ENCODE measurements around the gene ZNF507. TPM values are rescaled to one million over a fixed set of nuclear protein-coding genes. Genes with fewer than 3 reads are reported as not detected.

ZNF507 gene
- total and polyA plus RNA-seq, 4 donors: 4.0 to 29.8 (median 9.8) TPM

- Histone ChIP-seq H3K4me1 (ENCODE audit: control insufficient read depth in 5 of 5, insufficient read depth in 5 of 5, low read length in 5 of 5) (no peaks in the 10 kb centered on the region), H3K9ac (ENCODE audit: insufficient read depth in 1 of 2, low read length in 2 of 2) (no peak overlapping the region), H3K9me3 (ENCODE audit: control insufficient read depth in 4 of 4, insufficient read depth in 3 of 4, low read length in 3 of 4) (peaks cover 0 to 3% (median 0%) of the 10 kb centered on the region in 4 donors), H3K27me3 (ENCODE audit: control insufficient read depth in 3 of 3, insufficient read depth in 3 of 3, low read length in 2 of 3) (no peaks in the 10 kb centered on the region), H3K4me3 (no peak overlapping the region), H3K27ac (ENCODE audit: low read depth in 1 of 2, low read length in 1 of 2) (no peak overlapping the region), H3K36me3 (ENCODE audit: control insufficient read depth in 4 of 4, insufficient read depth in 4 of 4, low read length in 4 of 4) (no peaks in the 10 kb centered on the region)
- WGBS, 2 donors: 91 to 97% methylated on average over 1 of the region's 1 CpG
- no peak for ATAC-seq (ENCODE audit: insufficient read depth, low FRiP score)
- no peak for DNase-seq
- no peak for TF ChIP-seq CTCF (IDR thresholded peaks at IDR 0.05; ENCODE audit: control extremely low read depth, extremely low read depth)
Measured at GRCh38 chr19:32303193-32303592, 42.2 kb upstream of the ZNF507 start.

- Histone ChIP-seq H3K4me1 (ENCODE audit: control insufficient read depth in 5 of 5, insufficient read depth in 5 of 5, low read length in 5 of 5) (peaks cover 0 to 10% (median 0%) of the 10 kb centered on the region in 5 donors), H3K4me3 (no peak overlapping the region), H3K36me3 (ENCODE audit: control insufficient read depth in 4 of 4, insufficient read depth in 4 of 4, low read length in 4 of 4) (no peaks in the 10 kb centered on the region), H3K27me3 (ENCODE audit: control insufficient read depth in 3 of 3, insufficient read depth in 3 of 3, low read length in 2 of 3) (no peaks in the 10 kb centered on the region), H3K9me3 (ENCODE audit: control insufficient read depth in 4 of 4, insufficient read depth in 3 of 4, low read length in 3 of 4) (peaks cover 0 to 7% (median 0%) of the 10 kb centered on the region in 4 donors), H3K27ac (ENCODE audit: low read depth in 1 of 2, low read length in 1 of 2) (no peak overlapping the region), H3K9ac (ENCODE audit: insufficient read depth in 1 of 2, low read length in 2 of 2) (no peak overlapping the region)
- TF ChIP-seq CTCF (IDR thresholded peaks at IDR 0.05; ENCODE audit: control extremely low read depth, extremely low read depth): no peak
- ATAC-seq (ENCODE audit: insufficient read depth, low FRiP score) (no peak), DNase-seq (no peak)
- 84 to 90% methylated on average over 5 of the region's 5 CpGs for WGBS, 2 donors
Measured at GRCh38 chr19:32307591-32307990, 37.8 kb upstream of the ZNF507 start.

DNA sequence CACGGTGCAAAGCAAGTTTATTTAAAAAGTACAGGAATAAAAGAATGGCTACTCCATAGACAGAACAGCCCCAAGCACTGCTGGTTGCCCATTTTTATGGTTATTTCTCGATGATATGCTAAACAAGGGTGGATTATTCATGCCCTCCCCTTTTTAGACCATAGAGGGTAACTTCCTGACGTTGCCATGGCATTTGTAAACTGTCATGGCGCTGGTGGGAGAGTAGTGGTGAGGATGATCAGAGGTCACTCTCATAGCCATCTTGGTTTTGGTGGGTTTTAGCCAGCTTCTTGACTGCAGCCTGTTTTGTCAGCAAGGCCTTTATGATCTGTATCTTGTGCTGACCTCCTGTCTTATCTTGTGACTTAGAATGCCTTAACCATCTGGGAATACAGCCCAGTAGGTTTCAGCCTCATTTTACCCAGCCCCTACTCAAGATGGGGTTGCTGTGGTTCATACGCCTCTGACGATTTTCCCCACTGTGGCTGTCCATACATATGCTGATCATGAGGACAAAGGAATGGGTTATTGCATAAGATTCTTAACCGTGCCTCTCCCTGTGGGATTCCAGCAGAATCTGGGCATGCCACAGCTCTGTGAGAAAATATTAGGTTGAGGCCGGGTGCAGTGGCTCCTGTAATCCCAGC, 36.9 kb upstream of the ZNF507 start:
- Histone ChIP-seq H3K36me3 (ENCODE audit: control insufficient read depth in 4 of 4, insufficient read depth in 4 of 4, low read length in 4 of 4) (no peaks in the 10 kb centered on the region), H3K27me3 (ENCODE audit: control insufficient read depth in 3 of 3, insufficient read depth in 3 of 3, low read length in 2 of 3) (no peaks in the 10 kb centered on the region), H3K9me3 (ENCODE audit: control insufficient read depth in 4 of 4, insufficient read depth in 3 of 4, low read length in 3 of 4) (peaks cover 0 to 7% (median 0%) of the 10 kb centered on the region in 4 donors), H3K27ac (ENCODE audit: low read depth in 1 of 2, low read length in 1 of 2) (no peak overlapping the region), H3K4me3 (no peak overlapping the region), H3K9ac (ENCODE audit: insufficient read depth in 1 of 2, low read length in 2 of 2) (no peak overlapping the region), H3K4me1 (ENCODE audit: control insufficient read depth in 5 of 5, insufficient read depth in 5 of 5, low read length in 5 of 5) (peaks cover 0 to 13% (median 0%) of the 10 kb centered on the region in 5 donors)
- ATAC-seq (ENCODE audit: insufficient read depth, low FRiP score): no peak
- DNase-seq: no peak
- TF ChIP-seq CTCF (IDR thresholded peaks at IDR 0.05; ENCODE audit: control extremely low read depth, extremely low read depth): no peak
- 72% methylated on average over 8 of the region's 8 CpGs for WGBS, 2 donors

Data from lung (tissue), 12 donors.